ENCODE results near the gene EXOC3L4. TPM values are rescaled to one million over a fixed set of nuclear protein-coding genes. Genes with fewer than 3 reads are reported as not detected.

EXOC3L4 gene
- total and polyA plus RNA-seq, 2 of the 8 experiments (the other 6 are each of a cell fraction or from before 2014, with no cell fraction given): 0.45 to 0.57 TPM

- Histone ChIP-seq H3K27me3 (replicated peaks in 1 of 4; ENCODE audit: control insufficient read depth in 3 of 4, extremely low read depth in 1 of 4, insufficient read depth in 3 of 4, low read length in 3 of 4) (no peaks in the 10 kb centered on the region), H4K91ac (replicated peaks; ENCODE audit: insufficient read length, low read length) (no peak overlapping the region), H2AFZ (ENCODE audit: low read length) (no peak overlapping the region), H4K8ac (ENCODE audit: extremely low read depth, insufficient read depth, low read length) (no peak overlapping the region), H2BK5ac (ENCODE audit: low read depth, low read length) (no peak overlapping the region), H3K4me2 (ENCODE audit: insufficient read depth in 1 of 2, low read depth in 2 of 2, low read length in 2 of 2) (no peak overlapping the region), H2AK5ac (ENCODE audit: low read depth, low read length) (no peak overlapping the region), H3K23ac (ENCODE audit: insufficient read length) (no peak overlapping the region), H3K9me3 (ENCODE audit: insufficient read depth in 2 of 2, low read depth in 1 of 2, low read length in 1 of 2) (no peaks in the 10 kb centered on the region), H4K20me1 (replicated peaks in 1 of 2; ENCODE audit: control insufficient read depth in 1 of 2, insufficient read depth in 2 of 2, low read length in 2 of 2) (peaks cover 13 to 14% of the 10 kb centered on the region in 2 experiments), H4K5ac (ENCODE audit: insufficient read length, low read depth, low read length) (no peak overlapping the region), H3K27ac (ENCODE audit: low read depth, low read length) (no peak overlapping the region), H3K4ac (replicated peaks; ENCODE audit: insufficient read length, low read depth, low read length) (no peak overlapping the region), H3K23me2 (ENCODE audit: low read depth, low read length) (peaks cover 6% of the 10 kb centered on the region; the same call in 1 of the 2 replicates), H3K79me2 (ENCODE audit: control insufficient read depth in 1 of 2, insufficient read depth in 2 of 2, low read length in 2 of 2) (peaks cover 16 to 78% of the 10 kb centered on the region in 2 experiments), H3K36me3 (ENCODE audit: control insufficient read depth in 2 of 4, insufficient read depth in 4 of 4, low read length in 3 of 4) (no peaks in the 10 kb centered on the region), H2BK15ac (ENCODE audit: low read length) (no peak overlapping the region), H3K4me1 (replicated peaks in 1 of 4; ENCODE audit: control insufficient read depth in 3 of 4, insufficient read depth in 4 of 4, low read length in 3 of 4) (peaks cover 0 to 5% (median 0%) of the 10 kb centered on the region in 4 experiments; a peak in 3 of 7 replicates), H3K18ac (ENCODE audit: extremely low read depth, low read length) (no peak overlapping the region), H2BK120ac (replicated peaks; ENCODE audit: low read depth, low read length) (no peak overlapping the region), H3K56ac (replicated peaks; ENCODE audit: insufficient read length, low read depth, low read length) (no peak overlapping the region), H3K9ac (replicated peaks in 1 of 4; ENCODE audit: extremely low read depth in 1 of 4, low read depth in 3 of 4, low read length in 3 of 4) (no peak overlapping the region), H2BK20ac (ENCODE audit: low read length) (no peak overlapping the region), H3K4me3 (ENCODE audit: extremely low read depth in 1 of 4, insufficient read depth in 2 of 4, low read depth in 3 of 4, low read length in 4 of 4) (no peak overlapping the region), H3K14ac (ENCODE audit: insufficient read length) (no peak overlapping the region), H3K79me1 (ENCODE audit: low read depth, low read length) (peaks cover 2% of the 10 kb centered on the region), H2BK12ac (ENCODE audit: low read depth, low read length) (no peak overlapping the region)
- ChIA-PET CTCF (ENCODE audit: partially characterized antibody) (interaction anchor here (0.8 to 1.5 kb wide), 3 partner anchors 34 to 77 kb away, joined by 3 read pairs; no protein-coding TSS in a partner anchor), POLR2A (ENCODE audit: partially characterized antibody) (no interaction called here)
- WGBS, 2 experiments (ENCODE audit: extremely low coverage in 1 of 2, insufficient coverage in 1 of 2, insufficient read length in 1 of 2, insufficient replicate concordance in 2 of 2, low coverage in 1 of 2, low lambda C conversion rate in 2 of 2, missing lambda C conversion rate in 1 of 2): 89% methylated on average over 10 of the region's 10 CpGs; no CpG with 5 or more reads in 1 of the 2 experiments
- TF ChIP-seq SUZ12 (IDR thresholded peaks at IDR 0.05; ENCODE audit: low read length) (no peak), CTBP2 (IDR thresholded peaks at IDR 0.05; ENCODE audit: borderline replicate concordance, insufficient read depth, insufficient read length, low read length) (no peak), EP300 (IDR thresholded peaks at IDR 0.05; ENCODE audit: borderline replicate concordance in 1 of 2, low read depth in 2 of 2, low read length in 2 of 2) (no peak), BRCA1 (IDR thresholded peaks at IDR 0.05; ENCODE audit: low read depth, low read length) (no peak), SP4 (IDR thresholded peaks at IDR 0.05; ENCODE audit: low read length) (no peak), TCF12 (IDR thresholded peaks at IDR 0.05; ENCODE audit: low read depth, low read length) (no peak)
- DNase-seq (ENCODE audit: low read depth in 1 of 2, low spot score in 2 of 2): no peak
- FAIRE-seq: no peak
Observed at GRCh38 chr14:103052407-103052806, 42.1 kb upstream of the EXOC3L4 start.

Measured in H1 (cell line).